ENCODE measurements around the gene SGSH.

DNA sequence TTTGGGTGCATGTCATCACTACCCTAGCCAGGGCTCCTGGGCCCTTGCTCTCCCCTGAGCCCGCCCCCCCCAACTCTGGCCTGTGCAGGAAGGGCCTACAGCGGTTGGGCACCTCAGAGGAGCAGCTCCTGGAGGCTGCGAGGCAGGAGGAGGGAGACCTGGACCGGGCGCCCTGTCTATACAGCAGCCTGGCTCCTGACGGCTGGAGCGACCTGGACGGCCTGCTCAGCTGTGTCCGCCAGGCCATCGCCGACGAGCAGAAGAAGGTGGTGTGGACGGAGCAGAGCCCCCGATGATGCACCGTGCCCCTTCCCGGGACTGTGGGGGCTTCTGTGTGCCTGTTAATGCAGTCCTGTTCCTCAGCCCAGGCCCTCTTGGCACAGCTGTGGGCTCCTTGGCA lies 12.1 kb downstream of the SGSH start:
- TF ChIP-seq, protein P1, sequence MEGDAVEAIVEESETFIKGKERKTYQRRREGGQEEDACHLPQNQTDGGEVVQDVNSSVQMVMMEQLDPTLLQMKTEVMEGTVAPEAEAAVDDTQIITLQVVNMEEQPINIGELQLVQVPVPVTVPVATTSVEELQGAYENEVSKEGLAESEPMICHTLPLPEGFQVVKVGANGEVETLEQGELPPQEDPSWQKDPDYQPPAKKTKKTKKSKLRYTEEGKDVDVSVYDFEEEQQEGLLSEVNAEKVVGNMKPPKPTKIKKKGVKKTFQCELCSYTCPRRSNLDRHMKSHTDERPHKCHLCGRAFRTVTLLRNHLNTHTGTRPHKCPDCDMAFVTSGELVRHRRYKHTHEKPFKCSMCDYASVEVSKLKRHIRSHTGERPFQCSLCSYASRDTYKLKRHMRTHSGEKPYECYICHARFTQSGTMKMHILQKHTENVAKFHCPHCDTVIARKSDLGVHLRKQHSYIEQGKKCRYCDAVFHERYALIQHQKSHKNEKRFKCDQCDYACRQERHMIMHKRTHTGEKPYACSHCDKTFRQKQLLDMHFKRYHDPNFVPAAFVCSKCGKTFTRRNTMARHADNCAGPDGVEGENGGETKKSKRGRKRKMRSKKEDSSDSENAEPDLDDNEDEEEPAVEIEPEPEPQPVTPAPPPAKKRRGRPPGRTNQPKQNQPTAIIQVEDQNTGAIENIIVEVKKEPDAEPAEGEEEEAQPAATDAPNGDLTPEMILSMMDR (IDR thresholded peaks at IDR 0.05): no peak
- no peak for TF ChIP-seq POLR2A (IDR thresholded peaks at IDR 0.05)

Measured in suprapubic skin (tissue), 3 donors.